NCI-H128 (cell line): Measurements from ENCODE around the gene SAXO2.
"Not testable (repeated sequence)": the region's sequence is repeated elsewhere in the genome, so short reads cannot be mapped to it uniquely, and the experiment has no call there.

Experiments used
- DNase-seq: peaks from one replicate; lab custom pipeline; 2025; ENCODE audit not compliant: unreplicated experiment; lab: John Stamatoyannopoulos, UW

The SAXO2 gene

DNA sequence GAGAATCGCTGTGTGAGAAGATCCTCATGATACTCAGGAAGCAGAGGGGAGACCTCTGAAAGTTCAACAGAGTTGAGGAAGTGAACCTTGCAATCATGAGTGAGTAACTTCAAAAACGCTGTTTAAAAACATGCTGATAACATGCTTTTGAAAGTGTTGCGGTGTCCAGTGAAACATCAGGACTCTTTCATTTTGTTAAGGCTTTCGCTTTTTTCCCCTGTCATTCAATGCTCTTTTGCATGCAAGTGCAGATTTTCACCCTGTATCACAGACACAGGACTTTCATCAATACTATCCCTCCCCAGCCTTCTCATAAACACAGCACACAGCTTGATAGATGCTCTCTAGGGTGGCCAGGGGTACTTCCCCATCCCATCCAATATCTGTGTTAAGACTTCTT lies 23.9 kb downstream of the SAXO2 start:
- DNase-seq: not testable (repeated sequence)

DNA sequence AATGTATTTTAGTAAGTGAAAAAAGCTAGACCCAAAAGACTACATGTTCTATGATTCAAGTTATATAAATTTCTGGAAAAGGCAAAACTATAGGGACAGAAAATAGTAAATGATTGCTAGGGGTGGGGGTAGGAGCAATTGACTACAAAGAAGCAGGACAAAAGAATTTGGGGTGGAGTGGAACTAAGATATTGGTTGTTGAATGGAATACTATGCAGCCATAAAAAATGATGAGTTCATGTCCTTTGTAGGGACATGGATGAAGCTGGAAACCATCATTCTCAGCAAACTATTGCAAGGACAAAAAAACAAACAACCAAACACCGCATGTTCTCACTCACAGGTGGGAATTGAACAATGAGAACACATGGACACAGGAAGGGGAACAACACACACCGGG lies 25.6 kb downstream of the SAXO2 start:
- not testable (repeated sequence) for DNase-seq

DNA sequence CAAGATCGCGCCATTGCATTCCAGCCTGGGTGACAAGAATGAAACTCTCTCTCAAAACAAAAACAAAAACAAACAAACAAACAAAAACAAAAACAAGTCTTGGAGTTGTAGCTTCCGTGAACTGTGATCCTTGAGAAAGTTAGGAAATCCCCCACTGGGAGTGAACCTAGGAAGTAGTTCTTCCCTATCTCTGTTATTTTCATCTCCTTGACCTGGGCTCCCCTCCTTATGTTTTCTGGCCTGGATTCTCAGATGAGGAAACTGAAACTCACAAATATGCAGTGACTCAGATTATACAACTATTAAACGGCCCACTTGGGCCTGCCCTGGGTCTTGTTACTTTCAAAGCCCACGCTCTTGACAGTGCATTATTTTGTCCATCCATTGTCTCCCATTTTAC lies 29.7 kb downstream of the SAXO2 start:
- no peak for DNase-seq

DNA sequence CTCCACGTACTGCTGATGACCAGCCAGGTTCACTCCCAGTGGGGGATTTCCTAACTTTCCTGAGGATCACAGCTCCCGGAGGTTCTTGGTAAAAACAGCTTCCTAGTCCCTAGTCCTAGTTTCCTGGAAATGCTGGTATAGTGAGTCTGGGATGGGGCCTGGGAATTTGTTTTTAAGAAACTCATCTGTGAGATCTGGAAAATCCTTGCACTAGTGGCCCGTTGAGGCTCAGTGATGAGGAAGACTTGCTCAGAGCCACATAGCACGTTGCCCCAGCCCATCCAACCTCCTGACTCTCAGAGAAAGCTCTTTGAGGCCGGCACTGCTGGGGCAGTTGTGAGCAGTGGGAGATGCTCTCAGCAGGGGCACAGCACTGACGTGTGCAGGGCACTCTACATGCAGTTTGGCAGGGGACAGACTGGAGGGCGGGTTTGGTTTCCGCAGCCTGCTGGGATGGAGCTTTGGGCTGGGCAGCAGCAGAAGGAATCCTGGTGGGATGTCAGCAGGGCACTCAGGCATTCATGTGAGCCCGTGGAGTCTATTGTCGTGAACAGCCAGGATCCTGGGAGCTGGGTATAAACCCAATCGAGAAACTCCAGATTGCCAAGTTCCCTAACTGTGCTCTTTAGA lies 31.6 kb downstream of the SAXO2 start:
- DNase-seq: no peak

DNA sequence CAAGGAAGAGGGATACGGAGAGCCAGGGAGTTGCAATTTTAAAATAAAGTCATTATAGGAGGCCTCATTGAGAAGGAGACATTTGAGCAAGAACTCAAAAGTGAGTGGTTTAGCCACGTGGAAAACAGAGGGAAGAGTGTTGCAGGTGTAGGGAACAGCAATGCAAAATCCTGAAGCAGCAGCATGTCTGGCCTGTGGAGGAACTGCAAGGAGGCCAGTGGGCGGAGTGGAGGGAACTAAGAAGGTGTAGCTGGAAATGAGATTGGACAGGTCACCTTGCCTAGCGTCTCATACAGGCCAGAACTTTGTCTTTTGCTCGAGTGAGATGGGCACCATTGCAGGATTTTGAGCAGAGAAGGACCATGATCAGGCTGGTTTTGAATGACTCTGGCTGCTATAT lies 34.9 kb downstream of the SAXO2 start:
- no peak for DNase-seq

DNA sequence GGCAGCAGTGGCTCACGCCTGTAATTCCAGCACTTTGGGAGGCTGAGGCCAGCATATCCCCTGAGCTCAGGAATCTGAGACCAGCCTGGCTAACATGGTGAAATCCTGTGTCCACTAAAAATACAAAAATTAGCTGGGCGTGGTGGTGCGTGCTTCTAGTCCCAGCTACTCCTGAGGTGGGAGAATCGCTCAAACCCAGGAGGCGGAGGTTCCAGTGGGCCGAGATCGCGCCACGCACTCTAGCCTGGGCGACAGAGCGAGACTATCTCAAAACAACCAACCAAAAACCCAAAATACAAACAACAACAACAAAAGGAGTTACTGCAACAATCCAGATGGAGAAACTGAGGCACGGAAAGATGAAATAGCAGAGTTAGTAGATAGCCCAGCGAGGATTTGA lies 35.4 kb downstream of the SAXO2 start:
- DNase-seq: no peak

DNA sequence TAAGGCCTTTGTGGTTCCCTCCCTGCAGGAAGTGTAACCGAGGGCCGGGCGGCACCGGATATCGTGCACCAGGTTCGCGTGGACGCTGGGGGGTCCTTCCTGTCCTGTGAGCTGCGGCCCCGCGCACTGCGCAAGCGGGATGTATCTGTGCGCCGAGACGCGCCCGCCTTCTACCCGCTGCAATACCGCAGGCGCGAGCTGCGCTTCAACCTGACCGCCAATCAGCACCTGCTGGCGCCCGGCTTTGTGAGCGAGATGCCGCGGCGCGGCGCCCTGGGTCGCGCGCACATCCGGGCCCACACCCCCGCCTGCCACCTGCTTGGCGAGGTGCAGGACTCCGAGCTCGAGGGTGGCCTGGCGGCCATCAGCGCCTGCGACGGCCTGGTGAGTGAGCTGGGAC lies 35.9 kb downstream of the SAXO2 start:
- no peak for DNase-seq

DNA sequence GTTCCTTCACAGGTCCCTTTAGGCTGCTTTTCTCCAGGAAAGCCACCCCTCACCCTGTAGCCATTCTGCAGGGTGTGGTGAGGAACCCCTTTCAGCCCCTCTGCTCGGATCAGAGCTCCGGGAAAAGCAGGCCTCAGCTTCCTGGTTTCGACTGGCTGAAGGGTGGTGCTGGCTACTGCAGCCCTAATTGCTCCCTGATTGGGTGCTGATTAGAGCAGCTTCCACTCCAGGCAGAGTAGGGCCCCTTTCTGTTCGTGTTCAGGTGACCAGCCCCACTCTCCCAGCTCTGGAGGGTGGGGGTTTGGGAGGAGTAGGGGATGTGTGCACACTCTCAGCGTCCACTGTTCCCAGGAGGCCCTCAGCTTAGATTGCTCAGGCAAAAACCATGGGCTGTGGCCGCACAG lies 36.9 kb downstream of the SAXO2 start:
- DNase-seq: not testable (repeated sequence)

DNA sequence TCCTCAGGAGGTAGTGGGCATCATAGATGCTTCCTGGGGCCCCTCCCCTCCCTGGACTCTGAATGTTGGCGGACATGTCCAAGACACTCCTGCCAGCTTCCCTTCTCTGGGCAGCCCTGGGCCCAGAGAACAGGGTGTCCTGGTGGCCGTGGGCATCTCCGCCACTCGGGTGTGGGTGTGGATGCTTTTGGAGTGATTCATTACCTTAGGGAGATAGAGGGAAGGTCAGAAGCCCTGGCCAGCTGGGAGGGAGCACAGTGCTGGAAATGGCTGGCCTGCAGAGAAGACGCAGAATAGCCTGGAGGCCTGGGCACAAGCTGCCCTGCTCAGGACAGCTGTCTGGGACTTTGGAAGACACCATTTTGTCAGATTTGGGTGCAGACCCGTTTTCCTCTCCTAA lies 37.7 kb downstream of the SAXO2 start:
- DNase-seq: not testable (repeated sequence)

DNA sequence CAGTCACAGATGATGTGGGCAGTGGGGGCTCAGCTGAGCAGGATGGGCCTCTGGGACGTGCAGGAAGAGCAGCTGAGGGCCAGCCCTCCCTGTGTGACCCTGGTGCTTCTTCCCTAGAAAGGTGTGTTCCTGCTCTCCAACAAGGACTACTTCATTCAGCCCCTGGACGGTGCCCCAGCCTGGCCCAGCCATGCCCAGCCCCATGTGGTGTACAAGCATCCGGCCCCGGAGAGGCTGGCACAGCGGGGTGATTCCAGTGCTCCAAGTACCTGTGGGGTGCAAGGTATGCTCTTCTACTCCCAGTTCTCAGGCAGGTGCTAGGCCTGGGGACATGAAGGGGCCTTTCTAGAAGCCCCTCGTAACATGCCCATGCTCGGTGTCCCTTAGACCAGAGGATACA lies 38.3 kb downstream of the SAXO2 start:
- DNase-seq: no peak

DNA sequence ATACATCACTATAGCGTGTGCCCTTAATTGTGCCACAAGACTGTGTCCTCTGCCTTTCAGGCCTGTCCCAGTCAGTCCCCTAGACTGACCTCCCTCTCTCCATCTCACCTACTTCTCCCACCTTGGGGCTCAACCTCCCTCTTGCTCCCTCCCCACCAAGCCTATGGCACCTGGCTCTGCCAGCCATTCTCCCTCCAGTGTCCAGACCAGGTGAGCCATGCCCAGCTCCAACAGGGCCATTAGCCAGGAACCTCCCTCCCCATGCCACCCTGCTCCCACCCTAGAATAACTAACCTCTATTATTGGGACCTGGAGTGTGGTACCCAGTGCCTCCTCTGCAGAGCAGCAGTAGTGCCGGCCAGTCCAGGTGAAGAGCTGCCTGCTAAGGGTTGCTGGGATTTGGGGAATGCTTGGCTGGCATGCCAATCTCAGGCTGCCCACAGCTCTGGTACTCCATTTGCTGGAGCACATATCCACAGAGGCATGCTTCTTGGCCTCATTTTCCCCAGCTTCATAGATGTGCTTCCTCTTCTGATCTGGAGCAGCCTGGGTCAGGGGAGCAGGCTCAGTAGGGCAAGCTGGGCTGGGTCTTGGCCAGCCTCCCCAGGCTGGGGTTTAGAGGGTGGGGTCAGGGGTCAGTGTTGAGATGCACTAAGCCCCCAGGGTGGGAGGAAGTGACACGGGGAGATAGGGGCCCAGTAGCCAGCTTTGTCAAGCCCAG lies 38.8 kb downstream of the SAXO2 start:
- no peak for DNase-seq

DNA sequence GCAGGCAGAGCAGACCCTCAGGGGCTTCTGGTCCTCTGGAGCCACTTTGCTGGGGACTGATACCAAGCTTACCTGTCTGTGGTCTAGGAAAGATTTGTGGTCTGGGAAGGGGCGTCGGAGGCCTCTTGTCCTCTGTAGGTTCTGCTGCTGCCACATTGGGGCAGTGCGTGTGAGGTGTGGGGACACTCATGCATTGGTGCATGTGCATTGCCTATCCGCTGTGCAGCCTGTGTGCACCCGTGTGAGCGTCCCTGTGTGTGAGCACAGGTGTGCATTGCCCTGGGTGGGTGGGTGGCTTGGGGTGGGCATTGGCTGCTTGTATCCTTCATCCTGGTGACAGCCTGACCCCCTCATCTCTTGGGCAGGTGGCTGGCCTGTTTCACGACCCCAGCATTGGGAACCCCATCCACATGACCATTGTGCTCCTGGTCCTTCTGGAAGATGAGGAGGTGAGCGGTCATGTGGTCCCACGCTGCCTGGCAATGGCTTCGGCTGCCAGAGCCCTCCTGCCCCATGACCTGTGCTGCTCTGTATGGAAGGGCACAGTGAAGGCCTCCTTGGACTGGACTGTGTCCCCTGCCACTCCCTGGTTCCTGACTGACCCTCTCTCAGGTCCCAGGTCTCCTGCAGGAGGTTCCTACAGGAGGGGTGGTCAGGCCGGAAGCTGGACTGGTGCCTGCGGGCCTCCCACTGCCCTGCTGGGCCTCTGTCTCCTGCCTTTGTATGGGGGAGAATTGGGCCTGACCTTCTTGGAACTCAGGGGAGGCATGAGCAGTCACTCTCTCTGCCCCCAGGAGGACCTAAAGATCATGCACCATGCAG lies 41.5 kb downstream of the SAXO2 start:
- DNase-seq: no peak

DNA sequence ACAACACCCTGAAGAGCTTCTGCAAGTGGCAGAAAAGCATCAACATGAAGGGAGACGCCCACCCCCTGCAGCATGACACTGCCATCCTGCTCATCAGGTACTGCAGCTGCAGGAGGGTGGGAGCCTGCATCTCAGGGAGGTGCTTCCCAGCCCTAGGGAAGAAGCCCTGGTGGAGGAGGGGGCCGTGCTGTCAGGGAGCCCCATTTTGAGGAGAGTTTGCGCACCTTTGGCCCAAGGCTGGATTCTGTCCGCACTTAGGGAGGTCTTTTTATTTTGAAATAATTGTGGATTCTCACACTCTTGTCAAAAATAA lies 42.1 kb downstream of the SAXO2 start:
- DNase-seq: no peak

DNA sequence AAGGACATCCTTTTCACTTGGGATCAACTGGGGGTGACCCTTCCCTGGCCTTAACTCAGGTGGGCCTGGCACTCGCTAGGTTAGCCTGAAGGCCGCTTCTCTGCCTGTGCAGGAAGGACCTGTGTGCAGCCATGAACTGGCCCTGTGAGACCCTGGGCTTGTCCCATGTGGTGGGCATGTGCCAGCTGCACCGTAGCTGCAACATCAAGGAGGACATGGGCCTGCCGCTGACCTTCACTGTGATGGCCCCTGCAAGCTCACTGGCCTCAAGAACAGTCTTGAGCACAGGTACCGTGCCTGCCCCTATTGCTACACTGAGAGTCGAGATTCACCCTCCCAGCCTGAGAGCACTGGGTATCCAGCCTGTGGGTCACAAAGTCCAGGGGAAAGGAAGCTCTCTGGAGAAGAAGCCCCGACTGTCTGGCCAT lies 43.0 kb downstream of the SAXO2 start:
- DNase-seq: no peak

DNA sequence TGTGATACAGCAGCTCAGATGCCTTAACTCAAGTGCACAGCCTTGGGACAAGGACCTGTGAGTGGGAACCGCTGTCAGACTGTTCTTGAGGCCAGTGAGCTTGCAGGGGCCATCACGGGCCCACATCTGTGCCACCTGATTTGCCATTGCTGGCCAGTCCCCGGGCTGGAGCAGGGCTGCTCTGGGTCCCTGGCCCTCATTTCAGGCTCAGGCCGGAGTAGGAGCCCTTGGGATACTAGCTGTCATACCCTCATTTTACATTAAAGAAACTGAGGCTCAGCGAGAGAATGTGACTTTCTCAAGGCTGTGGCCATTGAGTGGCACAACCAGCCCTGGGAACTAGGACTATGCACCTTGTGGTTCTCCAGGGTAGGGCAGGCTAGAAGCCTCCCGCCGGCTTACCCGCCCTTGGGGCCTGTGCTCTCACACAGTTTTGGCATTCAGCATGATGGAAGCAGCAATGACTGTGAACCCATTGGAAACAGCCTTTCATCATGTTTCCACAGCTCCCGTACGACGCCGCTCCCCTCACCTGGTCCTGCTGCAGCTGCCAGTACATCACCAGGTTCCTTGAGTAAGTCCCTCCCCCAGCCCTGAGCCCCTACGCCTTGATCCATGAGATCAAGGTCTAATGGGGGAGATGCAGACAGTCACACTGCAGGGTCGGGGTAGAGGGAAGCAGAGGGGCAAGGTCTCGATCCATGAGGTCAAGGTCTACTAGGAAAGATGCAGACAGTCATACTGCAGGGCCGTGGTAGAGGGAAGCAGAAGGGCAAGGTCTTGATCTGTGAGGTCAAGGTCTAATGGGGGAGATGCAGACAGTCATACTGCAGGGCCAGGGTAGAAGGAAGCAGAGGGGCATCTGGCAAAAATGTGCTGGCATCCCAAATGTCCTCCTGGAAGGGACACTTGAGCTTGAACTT lies 44.4 kb downstream of the SAXO2 start:
- no peak for DNase-seq

DNA sequence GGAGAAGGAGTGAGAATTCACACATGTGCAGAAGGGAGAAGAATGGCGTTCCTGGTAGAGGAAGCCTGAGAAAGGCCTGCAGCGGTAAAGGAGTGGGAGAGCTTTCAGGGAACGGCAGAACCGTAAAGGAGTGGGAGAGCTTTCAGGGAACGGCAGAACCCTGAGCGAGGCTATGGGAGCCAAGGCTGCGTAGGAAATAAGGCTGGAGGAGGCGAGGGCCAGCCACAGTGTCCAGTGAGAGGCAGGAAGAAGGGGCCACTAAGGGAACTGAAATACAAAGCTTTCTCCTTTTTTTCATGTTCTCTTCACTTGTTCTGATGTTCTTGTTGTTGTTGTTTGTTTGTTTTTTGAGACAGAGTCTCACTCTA lies 45.1 kb downstream of the SAXO2 start:
- no peak for DNase-seq

DNA sequence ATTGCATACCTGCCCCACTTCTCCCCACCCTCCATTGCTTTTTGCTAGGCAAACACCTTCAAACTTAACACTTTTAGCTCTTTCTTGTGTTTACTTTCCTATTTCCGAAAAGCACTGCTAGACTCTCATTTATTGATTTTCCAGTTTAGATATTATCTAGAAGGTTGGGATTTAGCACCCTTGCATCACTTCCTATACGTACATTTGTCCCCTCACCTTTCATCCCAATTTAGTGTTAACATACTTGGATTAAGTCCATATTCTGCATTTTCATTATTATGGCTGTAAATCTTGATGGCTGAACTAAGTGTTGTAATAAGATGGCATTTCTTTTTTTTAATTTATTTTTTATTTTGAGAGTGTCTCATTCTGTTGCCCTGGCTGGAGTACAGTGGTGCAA lies 47.2 kb downstream of the SAXO2 start:
- DNase-seq: no peak

DNA sequence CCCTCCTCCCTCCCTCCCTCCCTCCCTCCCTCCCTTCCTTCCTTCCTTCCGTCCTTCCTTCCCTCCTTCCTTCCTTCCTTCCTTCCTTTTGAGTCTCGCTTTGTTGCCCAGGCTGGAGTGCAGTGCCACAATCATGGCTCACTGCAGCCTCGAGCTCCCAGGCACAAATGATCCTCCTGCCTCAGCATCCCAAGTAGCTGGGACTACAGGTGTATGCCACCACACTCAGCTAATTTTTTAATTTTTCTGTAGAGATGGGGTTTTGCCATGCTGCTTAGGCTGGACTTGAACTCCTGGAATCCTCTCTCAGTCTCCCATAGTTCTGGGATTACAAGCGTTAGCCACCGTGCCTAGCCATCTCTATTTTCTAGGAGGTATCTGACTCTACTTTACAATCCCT lies 48.7 kb downstream of the SAXO2 start:
- not testable (repeated sequence) for DNase-seq

DNA sequence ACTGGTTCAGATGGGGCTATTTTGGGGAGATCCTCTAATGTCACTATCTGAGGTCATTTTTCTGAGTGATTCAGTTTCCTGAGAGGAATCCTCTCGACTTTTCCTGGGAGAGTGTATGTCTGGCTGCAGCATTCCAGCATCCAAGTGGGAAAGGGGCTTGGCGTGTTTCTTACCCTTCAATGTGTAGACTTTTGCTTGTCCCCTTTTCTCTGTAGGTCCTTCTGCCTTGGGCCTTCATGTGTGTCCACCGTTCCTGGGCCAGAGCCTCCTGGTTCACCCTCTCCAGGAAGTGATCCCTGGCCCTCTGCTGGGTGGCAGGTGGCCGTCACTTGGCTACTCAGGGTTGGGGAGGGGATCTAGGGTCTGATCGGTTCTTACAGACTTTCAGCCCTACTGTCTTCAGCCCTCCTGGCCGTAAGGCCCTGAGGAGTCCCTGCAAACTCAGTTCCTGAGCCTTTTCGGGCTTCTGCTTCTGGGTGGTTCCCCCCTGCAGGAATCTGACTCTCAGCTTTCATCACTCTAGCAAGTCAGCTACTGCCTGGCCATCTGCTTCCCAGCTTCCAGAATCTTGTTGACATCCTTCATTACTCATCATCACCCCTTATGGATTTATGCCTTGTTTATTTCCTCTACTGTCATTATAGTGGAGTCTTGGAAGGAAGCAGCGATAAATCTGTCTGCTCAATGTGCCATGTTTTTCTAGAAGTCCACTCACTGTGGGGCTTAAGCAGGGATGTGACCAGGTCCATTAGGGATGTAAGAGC lies 50.1 kb downstream of the SAXO2 start:
- DNase-seq: no peak

DNA sequence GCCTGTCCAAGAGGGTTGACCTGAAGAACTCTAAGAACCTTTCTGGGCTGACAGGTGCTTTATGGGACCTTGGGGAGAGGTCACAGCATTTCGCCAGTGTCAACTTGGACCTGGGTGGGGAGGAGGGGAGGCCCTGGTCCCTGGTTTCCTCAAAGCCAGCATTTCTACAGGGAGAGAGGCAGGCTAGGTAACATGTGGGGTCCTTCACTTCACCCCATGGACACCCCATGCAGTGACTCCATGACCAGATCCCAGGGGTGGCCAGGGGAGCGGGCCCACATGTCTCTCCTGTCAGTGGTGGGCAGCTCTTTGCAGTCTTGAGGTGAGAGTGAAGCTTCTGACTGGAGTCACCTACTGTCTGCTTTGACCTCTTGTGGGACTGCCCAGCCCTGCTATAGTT lies 50.8 kb downstream of the SAXO2 start:
- DNase-seq: no peak
